Thyroid gland (tissue), 4 donors: ENCODE measurements around the gene SLC16A8.

ENCODE experiments used
- CTCF ChIP-seq, 6 experiments: fragments of 200-600 bp in 3 of 6; fragments of 450-650 bp in 3 of 6; sonication (generic) in 3 of 6; IDR thresholded peaks; one replicate each; pipeline ENCODE4 v1.5.1; 2016 to 2019; ENCODE audit warnings: antibody characterized with exemption in 6 of 6, mild to moderate bottlenecking in 2 of 6, inconsistent platforms in 1 of 6, moderate library complexity in 1 of 6
- POLR2A ChIP-seq, 2 donors: fragments of 450-650 bp; IDR thresholded peaks; one replicate each; pipeline ENCODE4 v1.6.1; 2017; ENCODE audit warnings: antibody characterized with exemption in 2 of 2, mild to moderate bottlenecking in 2 of 2, moderate library complexity in 1 of 2

DNA sequence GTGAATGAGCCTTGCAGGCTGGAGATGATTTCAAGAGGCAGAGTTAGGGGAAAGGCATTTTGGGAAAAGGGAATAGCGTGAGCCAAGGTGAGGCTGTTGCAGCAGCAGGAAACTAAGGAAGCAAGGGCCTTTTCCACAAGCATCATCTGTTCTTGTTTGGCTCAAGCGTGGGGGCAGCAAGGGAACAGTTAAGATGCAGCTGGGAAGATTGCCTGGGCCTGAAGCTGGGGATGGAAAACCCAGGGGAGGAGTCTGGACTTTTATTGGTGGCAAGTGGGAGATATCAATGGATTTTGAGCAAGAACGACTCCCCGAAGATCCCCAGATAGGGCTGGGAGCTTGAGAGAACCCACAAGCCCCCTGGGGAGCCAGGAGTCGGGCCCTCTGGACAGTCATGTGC is 54.1 kb downstream of the SLC16A8 start:
- TF ChIP-seq CTCF (IDR thresholded peaks at IDR 0.05) (no peak), POLR2A (IDR thresholded peaks at IDR 0.05) (no peak)
